GM12872 (cell line): Measurements from ENCODE around the gene RUNX2.

Source experiments
- CTCF ChIP-seq: IDR thresholded peaks from 3 replicates; pipeline ENCODE4 v1.5.1; 2011; ENCODE audit warnings: low read depth, mild to moderate bottlenecking, low read length, moderate library complexity; ENCODE audit not compliant: insufficient read depth

Gene RUNX2

DNA sequence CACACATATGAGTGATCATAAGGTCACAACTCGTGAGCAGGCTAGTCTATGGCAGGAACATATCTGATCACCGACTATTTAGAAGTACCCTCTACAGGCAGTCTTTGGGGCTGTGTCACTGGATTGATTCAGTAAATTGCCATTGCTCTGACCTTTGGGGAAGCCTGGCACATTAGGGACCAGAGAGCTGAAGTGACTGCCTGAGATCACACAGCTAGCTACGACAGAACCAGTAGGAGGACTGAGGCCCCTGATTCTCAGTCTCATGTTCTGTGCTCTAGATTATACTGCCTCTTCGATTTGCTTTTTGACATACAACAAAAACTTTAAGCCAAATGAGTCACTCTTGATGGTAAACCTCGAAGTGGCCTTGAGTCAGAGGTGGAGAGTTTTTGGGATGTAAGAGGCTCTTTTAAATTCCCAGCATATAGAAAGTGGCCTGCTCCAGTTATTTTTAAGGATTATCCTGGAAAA is 297.1 kb downstream of the RUNX2 start:
- TF ChIP-seq CTCF, result no peak

DNA sequence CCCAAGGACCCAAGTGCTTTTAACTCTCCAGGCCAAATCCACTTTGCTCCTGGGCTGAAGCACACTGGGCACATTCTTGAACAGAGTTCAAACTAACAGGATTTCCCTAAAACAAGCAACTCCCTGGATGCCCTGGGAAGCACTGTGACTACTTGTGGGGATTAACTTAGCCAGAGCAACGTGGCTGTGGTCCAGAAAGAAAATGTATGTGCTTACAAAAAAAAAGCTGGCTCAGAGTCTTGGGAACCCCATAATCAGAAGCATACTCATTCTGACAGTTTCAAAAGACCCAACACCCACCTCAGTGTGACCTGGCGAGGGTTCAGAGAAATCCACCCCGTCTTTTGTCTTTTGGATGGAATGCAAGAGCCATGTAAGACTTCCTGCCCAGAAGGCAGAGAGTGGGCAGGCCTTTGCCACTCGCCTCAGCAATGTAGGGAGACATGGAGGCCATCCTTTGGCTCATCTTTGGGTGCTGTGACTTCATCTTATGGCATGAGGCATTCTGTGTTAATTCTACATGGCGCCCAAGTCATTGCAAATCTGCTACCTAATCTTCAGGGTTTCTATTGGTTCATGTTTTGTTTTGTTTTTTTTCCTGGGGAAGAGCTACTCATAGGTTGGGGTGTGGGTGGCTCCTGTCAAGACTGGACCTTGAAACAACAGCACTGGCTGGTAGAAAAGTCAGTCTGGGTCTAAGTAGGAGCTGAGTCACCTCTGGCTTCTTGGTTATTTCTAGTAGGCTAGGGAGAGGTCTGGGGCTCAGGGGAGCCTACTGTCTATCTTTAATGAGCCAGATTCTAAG is 298.2 kb downstream of the RUNX2 start:
- TF ChIP-seq CTCF, result no peak

DNA sequence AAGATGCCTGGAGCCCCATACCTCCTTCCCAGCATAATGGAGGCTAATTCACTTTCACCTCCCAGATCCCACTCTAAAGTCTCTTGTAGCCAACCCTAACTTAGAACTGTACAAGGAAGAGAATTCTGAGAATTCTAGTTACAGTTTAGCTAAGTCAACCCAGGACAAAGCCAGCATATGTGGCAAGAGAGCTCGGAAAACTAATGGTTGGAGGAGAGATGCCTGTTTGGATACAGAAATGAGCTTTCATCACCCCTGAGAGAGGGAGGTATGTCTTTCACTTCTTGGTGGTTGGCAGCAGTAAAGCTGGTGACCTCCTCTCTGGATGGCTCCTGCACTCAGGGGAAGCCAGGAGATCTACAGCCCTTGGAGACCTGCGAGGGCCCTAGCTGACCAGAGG is 302.2 kb downstream of the RUNX2 start:
- TF ChIP-seq CTCF, result no peak

DNA sequence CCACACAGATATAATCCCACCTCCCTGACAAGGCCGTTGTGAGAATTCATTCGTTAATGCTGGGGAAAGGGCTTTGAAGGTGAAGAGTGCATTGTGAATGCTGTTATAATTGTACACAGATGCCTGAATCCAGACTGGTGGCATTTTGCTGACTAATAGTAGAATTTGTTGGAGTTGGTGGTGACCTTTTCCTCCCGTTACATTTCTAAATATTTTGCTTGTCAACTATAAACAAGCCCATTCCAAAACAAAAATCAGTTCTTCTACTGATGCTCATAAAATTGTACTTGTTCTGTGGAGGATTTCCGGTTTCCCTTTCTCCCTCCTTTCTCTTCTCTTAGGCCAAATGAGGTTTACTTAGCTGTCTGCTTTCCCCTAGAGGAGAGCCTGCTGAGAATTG is 302.7 kb downstream of the RUNX2 start:
- TF ChIP-seq CTCF, result no peak

DNA sequence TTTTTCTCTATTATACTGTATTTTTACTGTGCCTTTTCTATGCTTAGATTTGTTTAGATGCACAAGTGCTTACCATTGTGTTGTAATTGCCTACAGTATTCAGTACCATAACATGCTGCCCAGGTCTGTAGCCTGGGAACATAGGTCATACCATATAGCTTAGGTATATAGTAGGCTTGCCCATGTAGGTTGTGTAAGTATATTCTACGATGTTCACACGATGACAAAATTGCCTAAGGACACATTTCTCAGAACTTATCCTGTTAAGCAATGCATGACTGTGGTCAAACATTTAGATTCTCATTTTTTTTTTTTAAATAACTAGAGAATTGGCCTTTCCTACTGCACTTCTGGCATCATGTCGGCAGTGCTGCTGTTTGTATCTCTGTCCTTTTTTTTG is 303.3 kb downstream of the RUNX2 start:
- TF ChIP-seq CTCF, result no peak

DNA sequence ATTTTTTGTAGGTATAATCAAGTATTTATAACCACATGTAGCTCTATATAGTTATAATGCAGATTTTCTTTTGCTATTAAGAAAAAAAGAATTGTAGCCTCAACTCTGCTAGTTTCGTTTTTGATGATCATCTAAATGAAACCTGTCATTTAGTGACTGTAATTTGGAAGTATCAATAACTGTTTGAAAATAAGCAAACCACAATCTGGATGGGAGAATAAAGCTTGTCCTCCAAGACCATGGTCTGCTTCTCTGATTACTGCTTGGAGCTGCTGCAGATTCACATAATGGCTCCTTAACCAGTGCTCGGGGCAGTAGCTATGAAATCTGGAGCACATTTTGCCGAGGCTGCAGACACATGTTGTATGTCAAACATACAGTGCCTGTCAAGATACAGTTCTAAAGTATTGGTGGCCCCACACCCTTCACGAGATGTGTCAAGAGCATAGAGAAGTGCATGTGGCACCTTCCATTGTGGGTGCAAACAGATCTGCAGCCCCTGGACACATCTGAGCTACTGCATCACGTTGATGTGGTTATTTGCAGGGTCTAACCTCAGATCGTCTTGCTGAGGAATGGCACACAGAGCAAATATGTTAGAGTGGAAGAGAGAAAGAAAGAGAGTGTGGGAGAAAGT is 305.3 kb downstream of the RUNX2 start:
- no peak for TF ChIP-seq CTCF

DNA sequence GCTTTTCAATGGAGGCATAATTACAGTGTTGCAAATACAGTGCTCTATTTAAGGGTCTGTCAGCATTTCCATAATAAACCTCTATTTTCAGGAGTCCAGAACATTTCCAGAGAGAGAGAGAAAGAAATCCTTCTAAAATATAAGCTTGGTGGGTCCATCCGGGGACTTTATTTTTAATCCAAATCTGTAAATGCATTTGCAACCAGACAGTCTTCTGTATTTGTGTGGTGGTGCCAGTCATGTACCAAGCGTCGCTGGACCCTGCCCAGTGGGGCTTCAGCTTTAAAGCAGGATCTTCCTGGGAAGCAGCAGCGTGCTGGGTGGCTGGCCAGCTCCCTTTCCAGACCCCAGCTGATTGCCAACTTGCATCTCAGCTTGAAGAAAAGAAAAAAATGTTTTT is 306.1 kb downstream of the RUNX2 start:
- TF ChIP-seq CTCF, result no peak
